Liver (tissue), 3 donors: Measurements from ENCODE around the gene SELENOI.

Experiments
- EGR1 ChIP-seq, 2 donors: IDR thresholded peaks; 2 replicates each; pipeline ENCODE4 v1.6.1; 2016 to 2018; ENCODE audit warnings: antibody characterized with exemption in 2 of 2, low read depth in 2 of 2
- FOXA1 ChIP-seq: IDR thresholded peaks from 2 replicates; pipeline ENCODE4 v1.6.1; 2016; ENCODE audit warnings: antibody characterized with exemption
- GABPA ChIP-seq, 2 donors: IDR thresholded peaks in 1 of 2; conservative IDR thresholded peaks in 1 of 2; 2 replicates each; pipeline ENCODE4 v1.6.1; 2016; ENCODE audit warnings: antibody characterized with exemption in 2 of 2, mild to moderate bottlenecking in 1 of 2, moderate library complexity in 1 of 2
- JUND ChIP-seq, 2 donors: IDR thresholded peaks; 2 replicates each; pipeline ENCODE4 v1.6.1; 2016; ENCODE audit warnings: antibody characterized with exemption in 2 of 2
- RAD21 ChIP-seq, 2 donors: IDR thresholded peaks; 2 replicates each; pipeline ENCODE4 v1.6.1; 2016; ENCODE audit warnings: antibody characterized with exemption in 2 of 2, mild to moderate bottlenecking in 2 of 2
- SP1 ChIP-seq: IDR thresholded peaks from 2 replicates; pipeline ENCODE4 v1.6.1; 2018; ENCODE audit warnings: antibody characterized with exemption, mild to moderate bottlenecking
- TAF1 ChIP-seq: conservative IDR thresholded peaks from 2 replicates; pipeline ENCODE4 v1.6.1; 2016; ENCODE audit warnings: antibody characterized with exemption, mild to moderate bottlenecking
- YY1 ChIP-seq: IDR thresholded peaks from 2 replicates; pipeline ENCODE4 v1.6.1; 2016; ENCODE audit warnings: antibody characterized with exemption, mild to moderate bottlenecking
- TF ChIP-seq, protein P1 (sequence below): fragments of 150-350 bp; IDR thresholded peaks from 2 replicates; pipeline ENCODE4 v1.5.1; 2017; ENCODE audit warnings: improper control_type of control experiment, low read depth, low read length; ENCODE audit not compliant: missing input control
- TF ChIP-seq, protein P2 (sequence below): IDR thresholded peaks from 2 replicates; pipeline ENCODE4 v1.6.1; 2016; ENCODE audit warnings: antibody characterized with exemption
- TF ChIP-seq, protein P3 (sequence below): IDR thresholded peaks from 2 replicates; pipeline ENCODE4 v1.6.1; 2016; ENCODE audit warnings: antibody characterized with exemption
- TF ChIP-seq, protein P4 (sequence below): IDR thresholded peaks from 2 replicates; pipeline ENCODE4 v1.6.1; 2016; ENCODE audit warnings: antibody characterized with exemption
- donor health status: healthy.
- donor health status: healthy.

DNA sequence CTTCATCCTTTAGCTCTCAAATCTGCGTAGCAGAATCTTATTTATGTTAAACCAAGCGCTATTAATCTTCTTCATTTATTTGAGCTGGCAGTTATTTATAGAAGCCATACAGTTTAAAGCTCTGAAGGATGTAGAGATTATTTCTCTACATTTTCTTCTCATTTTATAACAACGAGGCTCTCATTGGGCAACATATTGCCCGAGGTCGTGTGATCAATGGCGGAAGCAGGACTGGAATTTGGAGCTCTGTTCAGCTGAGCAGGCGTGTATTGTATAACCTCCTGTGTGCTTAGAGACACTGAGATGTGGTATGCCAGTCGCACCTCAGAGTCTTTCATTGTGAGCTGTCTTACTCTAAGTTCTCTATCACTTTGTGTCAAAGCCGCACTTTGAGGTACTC, 38.2 kb downstream of the SELENOI start:
- TF ChIP-seq, protein P1, sequence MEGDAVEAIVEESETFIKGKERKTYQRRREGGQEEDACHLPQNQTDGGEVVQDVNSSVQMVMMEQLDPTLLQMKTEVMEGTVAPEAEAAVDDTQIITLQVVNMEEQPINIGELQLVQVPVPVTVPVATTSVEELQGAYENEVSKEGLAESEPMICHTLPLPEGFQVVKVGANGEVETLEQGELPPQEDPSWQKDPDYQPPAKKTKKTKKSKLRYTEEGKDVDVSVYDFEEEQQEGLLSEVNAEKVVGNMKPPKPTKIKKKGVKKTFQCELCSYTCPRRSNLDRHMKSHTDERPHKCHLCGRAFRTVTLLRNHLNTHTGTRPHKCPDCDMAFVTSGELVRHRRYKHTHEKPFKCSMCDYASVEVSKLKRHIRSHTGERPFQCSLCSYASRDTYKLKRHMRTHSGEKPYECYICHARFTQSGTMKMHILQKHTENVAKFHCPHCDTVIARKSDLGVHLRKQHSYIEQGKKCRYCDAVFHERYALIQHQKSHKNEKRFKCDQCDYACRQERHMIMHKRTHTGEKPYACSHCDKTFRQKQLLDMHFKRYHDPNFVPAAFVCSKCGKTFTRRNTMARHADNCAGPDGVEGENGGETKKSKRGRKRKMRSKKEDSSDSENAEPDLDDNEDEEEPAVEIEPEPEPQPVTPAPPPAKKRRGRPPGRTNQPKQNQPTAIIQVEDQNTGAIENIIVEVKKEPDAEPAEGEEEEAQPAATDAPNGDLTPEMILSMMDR, result no peak
- TF ChIP-seq GABPA (IDR thresholded peaks at IDR 0.05 in 1 of 2, conservative IDR thresholded peaks at IDR 0.05 in 1 of 2) (no peak), TAF1 (no peak), JUND (IDR thresholded peaks at IDR 0.05) (no peak), EGR1 (IDR thresholded peaks at IDR 0.05; ENCODE audit: low read depth in 2 of 2) (no peak), FOXA1 (no peak), RAD21 (IDR thresholded peaks at IDR 0.05) (no peak), YY1 (no peak), SP1 (no peak)
- TF ChIP-seq, protein P2, sequence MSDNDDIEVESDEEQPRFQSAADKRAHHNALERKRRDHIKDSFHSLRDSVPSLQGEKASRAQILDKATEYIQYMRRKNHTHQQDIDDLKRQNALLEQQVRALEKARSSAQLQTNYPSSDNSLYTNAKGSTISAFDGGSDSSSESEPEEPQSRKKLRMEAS, result no peak
- TF ChIP-seq, protein P3, sequence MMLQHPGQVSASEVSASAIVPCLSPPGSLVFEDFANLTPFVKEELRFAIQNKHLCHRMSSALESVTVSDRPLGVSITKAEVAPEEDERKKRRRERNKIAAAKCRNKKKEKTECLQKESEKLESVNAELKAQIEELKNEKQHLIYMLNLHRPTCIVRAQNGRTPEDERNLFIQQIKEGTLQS, result no peak
- TF ChIP-seq, protein P4, sequence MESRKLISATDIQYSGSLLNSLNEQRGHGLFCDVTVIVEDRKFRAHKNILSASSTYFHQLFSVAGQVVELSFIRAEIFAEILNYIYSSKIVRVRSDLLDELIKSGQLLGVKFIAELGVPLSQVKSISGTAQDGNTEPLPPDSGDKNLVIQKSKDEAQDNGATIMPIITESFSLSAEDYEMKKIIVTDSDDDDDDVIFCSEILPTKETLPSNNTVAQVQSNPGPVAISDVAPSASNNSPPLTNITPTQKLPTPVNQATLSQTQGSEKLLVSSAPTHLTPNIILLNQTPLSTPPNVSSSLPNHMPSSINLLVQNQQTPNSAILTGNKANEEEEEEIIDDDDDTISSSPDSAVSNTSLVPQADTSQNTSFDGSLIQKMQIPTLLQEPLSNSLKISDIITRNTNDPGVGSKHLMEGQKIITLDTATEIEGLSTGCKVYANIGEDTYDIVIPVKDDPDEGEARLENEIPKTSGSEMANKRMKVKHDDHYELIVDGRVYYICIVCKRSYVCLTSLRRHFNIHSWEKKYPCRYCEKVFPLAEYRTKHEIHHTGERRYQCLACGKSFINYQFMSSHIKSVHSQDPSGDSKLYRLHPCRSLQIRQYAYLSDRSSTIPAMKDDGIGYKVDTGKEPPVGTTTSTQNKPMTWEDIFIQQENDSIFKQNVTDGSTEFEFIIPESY, result no peak
